NCI-H526 (cell line): Measurements from ENCODE around the gene DNAJC11.
A peak's percentile ranks its signal among the peaks of the same experiment; 100 is the strongest.
"Not testable (repeated sequence)": the region's sequence is repeated elsewhere in the genome, so short reads cannot be mapped to it uniquely, and the experiment has no call there.

Experiments used
- DNase-seq, 2 experiments: peaks; one replicate each; lab custom pipeline; 2025; lab: John Stamatoyannopoulos, UW

Gene DNAJC11

GRCh38 chr1:6601049-6601922 lies 100.3 kb downstream of the DNAJC11 start:
- DNase-seq: peak in 1 of 2 experiments; percentile 62

GRCh38 chr1:6600410-6601048 lies 101.1 kb downstream of the DNAJC11 start:
- DNase-seq: peak in 1 of 2 experiments; percentile 52

GRCh38 chr1:6599991-6600390 lies 101.6 kb downstream of the DNAJC11 start:
- DNase-seq: not testable (repeated sequence)

- peak in 1 of 2 experiments; percentile 32 for DNase-seq
Measured at GRCh38 chr1:6599141-6599975, 102.3 kb downstream of the DNAJC11 start.

GRCh38 chr1:6597777-6598131 lies 103.9 kb downstream of the DNAJC11 start:
- DNase-seq: no peak

- DNase-seq: no peak
Measured at GRCh38 chr1:6596886-6597776, 104.5 kb downstream of the DNAJC11 start.

GRCh38 chr1:6596351-6596750 lies 105.3 kb downstream of the DNAJC11 start:
- no peak for DNase-seq

- no peak for DNase-seq
Measured at GRCh38 chr1:6594977-6595740, 106.5 kb downstream of the DNAJC11 start.

GRCh38 chr1:6593810-6594209 lies 107.8 kb downstream of the DNAJC11 start:
- DNase-seq: no peak

- DNase-seq: no peak
Measured at GRCh38 chr1:6592865-6593593, 108.6 kb downstream of the DNAJC11 start.

GRCh38 chr1:6592441-6592840 lies 109.2 kb downstream of the DNAJC11 start:
- no peak for DNase-seq

- DNase-seq: no peak
Measured at GRCh38 chr1:6591644-6592043, 110.0 kb downstream of the DNAJC11 start.

GRCh38 chr1:6591222-6591621 lies 110.4 kb downstream of the DNAJC11 start:
- DNase-seq: no peak

- no peak for DNase-seq
Measured at GRCh38 chr1:6590046-6590445, 111.6 kb downstream of the DNAJC11 start.

GRCh38 chr1:6588893-6589520 lies 112.6 kb downstream of the DNAJC11 start:
- DNase-seq: no peak

- no peak for DNase-seq
Measured at GRCh38 chr1:6588128-6588892, 113.3 kb downstream of the DNAJC11 start.

GRCh38 chr1:6587261-6588005 lies 114.2 kb downstream of the DNAJC11 start:
- DNase-seq: peak in 1 of 2 experiments; percentile 30

GRCh38 chr1:6586404-6586816 lies 115.2 kb downstream of the DNAJC11 start:
- no peak for DNase-seq
